Endometrial microvascular endothelial cells (primary cell): ENCODE data around the gene EFNA5. TPM values are rescaled to one million over a fixed set of nuclear protein-coding genes. Genes with fewer than 3 reads are reported as not detected.

ENCODE experiments used
- in situ Hi-C: cut with HindIII; loops from 2 replicates; pipeline ENCODE4 v1.10.0; 2017; ENCODE audit warnings: low sequenced_read_pairs, low pct_unique_long_range_greater_than_20kb; ENCODE audit errors: inconsistent ontology term
- total RNA-seq: library from RNA; depleted of rRNA; stranded (reverse); fragments of >200 nt; gene quantifications from one replicate; pipeline ENCODE4 v1.2.3, GENCODE V29; 2015; ENCODE audit errors: inconsistent ontology term

Gene EFNA5
- total RNA-seq, 1 donor from 2014 or later: 7.8 TPM

GRCh38 chr5:107403228-107403953 lies 267.3 kb downstream of the EFNA5 start:
- in situ Hi-C loops: no loop called here

- in situ Hi-C loops: no loop called here
These were observed 268.1 kb downstream of the EFNA5 start for GRCh38 chr5:107402434-107403227.

GRCh38 chr5:107401470-107402122 lies 269.1 kb downstream of the EFNA5 start:
- in situ Hi-C loops: no loop called here

GRCh38 chr5:107400328-107400727 lies 270.4 kb downstream of the EFNA5 start:
- in situ Hi-C loops: no loop called here

GRCh38 chr5:107398703-107399102 lies 272.0 kb downstream of the EFNA5 start:
- in situ Hi-C loops: no loop called here

- in situ Hi-C loops: no loop called here
These were observed 274.4 kb downstream of the EFNA5 start for GRCh38 chr5:107396351-107396690.

- in situ Hi-C loops: no loop called here
These were observed 274.9 kb downstream of the EFNA5 start for GRCh38 chr5:107395632-107396350.

- in situ Hi-C loops: no loop called here
These were observed 276.9 kb downstream of the EFNA5 start for GRCh38 chr5:107393851-107394250.

GRCh38 chr5:107391787-107392186 lies 278.9 kb downstream of the EFNA5 start:
- in situ Hi-C loops: no loop called here

GRCh38 chr5:107389775-107390148 lies 281.0 kb downstream of the EFNA5 start:
- in situ Hi-C loops: no loop called here

GRCh38 chr5:107389130-107389774 lies 281.5 kb downstream of the EFNA5 start:
- in situ Hi-C loops: no loop called here

- in situ Hi-C loops: no loop called here
These were observed 282.4 kb downstream of the EFNA5 start for GRCh38 chr5:107388141-107388861.

- in situ Hi-C loops: no loop called here
These were observed 283.1 kb downstream of the EFNA5 start for GRCh38 chr5:107387526-107388140.

- in situ Hi-C loops: no loop called here
These were observed 285.0 kb downstream of the EFNA5 start for GRCh38 chr5:107385708-107386107.

- in situ Hi-C loops: no loop called here
These were observed 286.5 kb downstream of the EFNA5 start for GRCh38 chr5:107384256-107384655.

- in situ Hi-C loops: no loop called here
These were observed 287.3 kb downstream of the EFNA5 start for GRCh38 chr5:107383414-107383813.

GRCh38 chr5:107381189-107381856 lies 289.4 kb downstream of the EFNA5 start:
- in situ Hi-C loops: no loop called here
